ENCODE data around the gene MTPN.

DNA sequence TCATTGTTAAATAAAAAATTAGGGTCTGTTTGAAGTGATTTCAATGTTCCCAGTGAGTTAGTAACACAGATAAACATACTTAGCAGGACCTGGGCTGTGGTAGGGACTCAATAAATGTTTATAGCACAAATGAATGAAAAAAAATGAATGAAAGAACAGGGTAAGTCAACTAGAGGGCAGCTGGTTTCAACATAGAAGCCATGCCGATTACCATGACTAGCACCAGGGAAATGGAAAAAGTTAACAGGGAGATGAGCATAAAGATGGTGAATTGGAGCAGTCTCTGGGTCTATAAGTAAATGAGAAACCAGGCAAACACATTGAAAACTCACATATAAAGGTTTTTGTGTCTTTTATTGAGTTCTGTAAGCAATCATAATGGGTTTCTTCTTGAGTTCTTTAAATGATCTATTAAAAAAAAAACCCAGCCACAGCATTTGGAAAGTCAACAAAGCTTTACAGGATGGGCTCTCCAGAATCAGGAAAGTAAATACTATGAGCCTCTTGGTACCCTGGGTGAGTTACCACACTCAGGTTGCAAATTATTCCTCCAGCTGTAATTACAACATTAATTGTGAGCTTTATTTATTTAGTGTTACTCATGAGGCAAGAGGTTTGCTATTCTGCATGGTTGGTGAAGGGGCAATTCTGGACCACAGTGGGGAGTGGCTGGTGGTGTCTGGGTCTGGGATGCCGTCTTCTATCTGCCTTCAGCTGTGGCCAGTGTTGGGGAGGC lies 46.1 kb upstream of the MTPN start:
- TF ChIP-seq POLR2AphosphoS5 (IDR thresholded peaks at IDR 0.05) (no peak), CTCF (IDR thresholded peaks at IDR 0.05) (no peak), POLR2A (IDR thresholded peaks at IDR 0.05) (no peak)

Measured in breast epithelium (tissue), 3 donors.